ENCODE data around the gene TMEM183A.
A peak's percentile ranks its signal among the peaks of the same experiment; 100 is the strongest.

TMEM183A gene

GRCh38 chr1:203006948-203007871, at the start of gene TMEM183A:
TSS of gene TMEM183A (plus strand) at chr1:203007374. CDS start at chr1:203007466, 92 bp downstream.
- H3K9me3 ChIP-seq (ENCODE audit: severe bottlenecking) = no peaks in the 10 kb centered on the region
- DNase-seq (ENCODE audit: low spot score) (peak; percentile 97), ATAC-seq (ENCODE audit: low read depth) (peak; percentile 95)
- peak within 1 kb of the TSS; percentile 64 for H3K27ac ChIP-seq (ENCODE audit: poor library complexity, severe bottlenecking)
- H3K4me1 ChIP-seq (ENCODE audit: insufficient read depth, poor library complexity, severe bottlenecking) = peaks cover 5% of the 10 kb centered on the region
- H3K36me3 ChIP-seq (ENCODE audit: low read depth) = peaks cover 38% of the 10 kb centered on the region
- no peaks in the 10 kb centered on the region for H3K27me3 ChIP-seq (ENCODE audit: insufficient read depth, poor library complexity, severe bottlenecking)
- TF ChIP-seq, protein P1, sequence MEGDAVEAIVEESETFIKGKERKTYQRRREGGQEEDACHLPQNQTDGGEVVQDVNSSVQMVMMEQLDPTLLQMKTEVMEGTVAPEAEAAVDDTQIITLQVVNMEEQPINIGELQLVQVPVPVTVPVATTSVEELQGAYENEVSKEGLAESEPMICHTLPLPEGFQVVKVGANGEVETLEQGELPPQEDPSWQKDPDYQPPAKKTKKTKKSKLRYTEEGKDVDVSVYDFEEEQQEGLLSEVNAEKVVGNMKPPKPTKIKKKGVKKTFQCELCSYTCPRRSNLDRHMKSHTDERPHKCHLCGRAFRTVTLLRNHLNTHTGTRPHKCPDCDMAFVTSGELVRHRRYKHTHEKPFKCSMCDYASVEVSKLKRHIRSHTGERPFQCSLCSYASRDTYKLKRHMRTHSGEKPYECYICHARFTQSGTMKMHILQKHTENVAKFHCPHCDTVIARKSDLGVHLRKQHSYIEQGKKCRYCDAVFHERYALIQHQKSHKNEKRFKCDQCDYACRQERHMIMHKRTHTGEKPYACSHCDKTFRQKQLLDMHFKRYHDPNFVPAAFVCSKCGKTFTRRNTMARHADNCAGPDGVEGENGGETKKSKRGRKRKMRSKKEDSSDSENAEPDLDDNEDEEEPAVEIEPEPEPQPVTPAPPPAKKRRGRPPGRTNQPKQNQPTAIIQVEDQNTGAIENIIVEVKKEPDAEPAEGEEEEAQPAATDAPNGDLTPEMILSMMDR (IDR thresholded peaks at IDR 0.05; ENCODE audit: poor library complexity, severe bottlenecking) = no peak
- peak within 1 kb of the TSS; percentile 78 for H3K4me3 ChIP-seq (ENCODE audit: severe bottlenecking)

DNA sequence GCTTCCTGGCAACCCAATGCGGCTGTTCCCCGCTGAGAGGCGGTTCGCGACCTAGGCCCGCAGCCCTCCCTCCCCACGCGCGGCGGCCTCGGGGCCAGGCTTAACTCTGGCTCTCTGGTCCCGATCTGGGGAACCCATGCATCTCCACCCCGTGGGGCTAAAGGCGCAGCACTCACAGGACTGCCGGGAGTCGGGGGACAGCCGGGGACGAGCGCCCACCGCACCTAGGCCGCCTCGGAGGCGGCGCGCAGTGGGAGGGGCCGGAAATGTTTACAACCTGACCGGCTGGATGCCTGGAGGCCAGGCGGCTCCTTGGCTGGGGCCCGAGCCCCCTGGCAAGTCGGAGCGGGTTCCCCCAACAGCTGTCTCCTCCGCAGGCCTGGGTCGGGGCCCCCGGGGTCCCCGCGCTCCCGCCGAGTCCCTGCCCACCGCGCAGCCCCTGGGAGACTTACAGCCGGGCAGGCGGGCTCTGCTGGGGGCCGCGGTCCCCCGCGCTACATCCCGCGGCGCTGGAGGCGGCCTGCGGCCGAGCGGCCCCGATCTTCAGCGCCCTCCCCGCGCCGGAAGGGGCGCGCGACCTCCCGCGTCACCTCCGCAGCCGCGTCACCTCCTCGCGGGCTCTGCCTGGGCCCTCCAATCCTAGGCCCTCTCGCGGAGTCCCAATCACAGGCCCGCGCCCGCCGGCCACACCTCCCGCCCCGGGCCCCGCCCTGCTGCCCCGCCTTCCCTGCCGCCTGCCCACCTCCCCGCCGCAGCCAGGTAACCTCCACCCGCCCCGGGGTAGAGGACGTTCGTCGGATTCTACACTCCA, 49.2 kb upstream of the TMEM183A start, which contains the start of gene ADIPOR1:
Gene ADIPOR1, minus strand, starts transcription at position 580 of the 811 bp plus-strand sequence. CDS start 7,242 bp downstream, outside the sequence.
- peak within 1 kb of the TSS; percentile 88 for H3K4me3 ChIP-seq (ENCODE audit: severe bottlenecking)
- TF ChIP-seq, protein P1 (IDR thresholded peaks at IDR 0.05; ENCODE audit: poor library complexity, severe bottlenecking) = no peak
- H3K9me3 ChIP-seq (ENCODE audit: severe bottlenecking) = no peaks in the 10 kb centered on the region
- peaks cover 11% of the 10 kb centered on the region for H3K36me3 ChIP-seq (ENCODE audit: low read depth)
- no peaks in the 10 kb centered on the region for H3K27me3 ChIP-seq (ENCODE audit: insufficient read depth, poor library complexity, severe bottlenecking)
- peaks cover 31% of the 10 kb centered on the region for H3K4me1 ChIP-seq (ENCODE audit: insufficient read depth, poor library complexity, severe bottlenecking)
- peak within 1 kb of the TSS; percentile 52 for H3K27ac ChIP-seq (ENCODE audit: poor library complexity, severe bottlenecking)
- ATAC-seq (ENCODE audit: low read depth) (peak; percentile 94), DNase-seq (ENCODE audit: low spot score) (peak; percentile 90)

GRCh38 chr1:202958544-202959275, 48.5 kb upstream of the TMEM183A start:
- peak overlapping the region; percentile 52 for H3K27ac ChIP-seq (ENCODE audit: poor library complexity, severe bottlenecking)

GRCh38 chr1:202959276-202959620, 47.9 kb upstream of the TMEM183A start:
- Histone ChIP-seq H3K27me3 (ENCODE audit: insufficient read depth, poor library complexity, severe bottlenecking) (no peaks in the 10 kb centered on the region), H3K9me3 (ENCODE audit: severe bottlenecking) (no peaks in the 10 kb centered on the region), H3K4me1 (ENCODE audit: insufficient read depth, poor library complexity, severe bottlenecking) (peaks cover 18% of the 10 kb centered on the region), H3K36me3 (ENCODE audit: low read depth) (peaks cover 8% of the 10 kb centered on the region), H3K27ac (ENCODE audit: poor library complexity, severe bottlenecking) (peak overlapping the region; percentile 52), H3K4me3 (ENCODE audit: severe bottlenecking) (no peak overlapping the region)
- TF ChIP-seq, protein P1 (IDR thresholded peaks at IDR 0.05; ENCODE audit: poor library complexity, severe bottlenecking) = no peak
- DNase-seq (ENCODE audit: low spot score) = no peak
- peak; percentile 44 for ATAC-seq (ENCODE audit: low read depth)

More at GRCh38 chr1:202958544-202959275, 48.5 kb upstream of the TMEM183A start:
- TF ChIP-seq, protein P1 (IDR thresholded peaks at IDR 0.05; ENCODE audit: poor library complexity, severe bottlenecking) = no peak
- Histone ChIP-seq H3K4me3 (ENCODE audit: severe bottlenecking) (peak overlapping the region; percentile 88), H3K4me1 (ENCODE audit: insufficient read depth, poor library complexity, severe bottlenecking) (peaks cover 23% of the 10 kb centered on the region), H3K36me3 (ENCODE audit: low read depth) (peaks cover 8% of the 10 kb centered on the region), H3K27me3 (ENCODE audit: insufficient read depth, poor library complexity, severe bottlenecking) (no peaks in the 10 kb centered on the region), H3K9me3 (ENCODE audit: severe bottlenecking) (no peaks in the 10 kb centered on the region)
- ATAC-seq (ENCODE audit: low read depth) (no peak), DNase-seq (ENCODE audit: low spot score) (no peak)
